Measurements from ENCODE around the gene PON3. TPM values are rescaled to one million over a fixed set of nuclear protein-coding genes. Genes with fewer than 3 reads are reported as not detected.
A peak's percentile ranks its signal among the peaks of the same experiment; 100 is the strongest.

PON3 gene
- total and polyA plus RNA-seq, 2 of the 13 experiments (the other 11 are each of a cell fraction or from before 2014, with no cell fraction given), result 23.6 to 37.8 TPM

- TF ChIP-seq FLYWCH1 (CRISPR knock-in tag; IDR thresholded peaks at IDR 0.05) (no peak), HNF1A (IDR thresholded peaks at IDR 0.05; ENCODE audit: low read depth) (peak; percentile 93), HNF1A (CRISPR knock-in tag; IDR thresholded peaks at IDR 0.05; ENCODE audit: borderline replicate concordance) (peak; percentile 90), TAF15 (IDR thresholded peaks at IDR 0.05; ENCODE audit: low read depth, low read length, poor library complexity, severe bottlenecking) (no peak), NCOA5 (CRISPR knock-in tag; IDR thresholded peaks at IDR 0.05) (no peak), CREB3 (CRISPR knock-in tag; IDR thresholded peaks at IDR 0.05) (no peak), HOXA5 (CRISPR knock-in tag; IDR thresholded peaks at IDR 0.05) (peak; percentile 49; the same call in 1 of the 2 replicates), ZNF646 (CRISPR knock-in tag; IDR thresholded peaks at IDR 0.05) (no peak), GATA4 (IDR thresholded peaks at IDR 0.05; ENCODE audit: borderline replicate concordance, low read depth) (peak; percentile 63; the same call in 1 of the 2 replicates), ZNF296 (CRISPR knock-in tag; conservative IDR thresholded peaks at IDR 0.05) (no peak), SUZ12 (IDR thresholded peaks at IDR 0.05; ENCODE audit: low read depth, low read length) (no peak), SKI (IDR thresholded peaks at IDR 0.05; ENCODE audit: partially characterized antibody) (peak; percentile 97), ZNF367 (CRISPR knock-in tag; IDR thresholded peaks at IDR 0.05; ENCODE audit: borderline replicate concordance) (no peak), ZNF446 (CRISPR knock-in tag; IDR thresholded peaks at IDR 0.05) (no peak), GRHL1 (CRISPR knock-in tag; conservative IDR thresholded peaks at IDR 0.05) (no peak)
Measured at GRCh38 chr7:95440394-95441038, 44.3 kb upstream of the PON3 start (continued).

All from HepG2 (cell line).